ENCODE measurements around the gene TTLL8. TPM values are rescaled to one million over a fixed set of nuclear protein-coding genes. Genes with fewer than 3 reads are reported as not detected.

TTLL8 gene
- total RNA-seq, 3 donors from 2014 or later, result not detected

DNA sequence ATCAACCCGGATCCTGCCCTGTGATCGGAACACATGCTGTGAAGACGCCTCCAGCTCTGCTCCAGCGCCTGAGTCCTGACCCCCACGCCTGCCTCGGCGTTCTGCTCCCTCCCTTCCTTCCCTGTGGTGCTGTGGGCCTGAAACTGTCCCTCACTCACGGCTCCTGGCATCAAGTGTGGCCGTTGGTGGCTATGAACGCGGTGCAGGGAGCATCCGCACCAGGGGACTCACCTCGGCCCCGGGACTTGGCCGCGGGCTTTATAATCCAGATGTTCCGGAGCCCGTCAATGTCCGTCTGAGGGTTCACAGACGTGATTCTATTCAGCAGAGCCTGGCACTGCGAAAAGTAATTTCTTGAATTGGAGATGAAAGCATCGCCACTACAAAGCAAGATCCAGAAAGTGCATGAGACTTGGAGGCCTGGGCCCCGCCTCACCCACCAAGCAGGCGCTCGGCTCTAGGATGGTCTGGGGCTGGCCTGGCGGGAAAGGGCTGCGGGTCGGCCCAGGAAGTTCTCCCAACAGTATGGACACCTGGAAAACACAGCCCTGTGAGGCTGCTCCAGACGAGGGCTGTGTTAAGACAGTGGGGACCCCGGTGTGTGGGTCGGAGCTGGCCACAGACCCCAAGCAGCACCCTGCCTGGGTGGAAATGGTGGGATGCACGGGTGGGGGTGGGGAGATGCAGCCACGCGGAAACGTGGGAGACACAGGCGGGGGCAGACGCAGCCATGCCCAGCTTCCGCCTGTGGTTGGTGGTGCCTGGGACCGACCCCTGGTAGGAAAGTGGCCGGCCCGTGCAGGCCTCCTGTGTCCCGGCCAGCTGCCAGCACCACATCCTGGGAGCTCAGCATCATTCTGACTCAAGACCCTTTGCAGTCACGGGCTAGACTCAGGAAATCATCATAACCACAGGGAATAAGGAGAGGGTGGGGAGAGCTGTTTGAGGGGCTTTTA lies 23.7 kb downstream of the TTLL8 start:
- H3K36me3 ChIP-seq, result no peaks in the 10 kb centered on the region
- peaks cover 0 to 22% of the 10 kb centered on the region in 2 donors for H3K27me3 ChIP-seq
- intact Hi-C loops (cut with DNase I; ENCODE audit: low total_unique reads), result loop anchor here (5.0 kb wide), 1 partner anchor 107 kb away; no protein-coding TSS in a partner anchor

GRCh38 chr22:50032941-50033601 lies 25.0 kb downstream of the TTLL8 start:
- H3K27me3 ChIP-seq, result peaks cover 0 to 22% of the 10 kb centered on the region in 2 donors
- DNase-seq (ENCODE audit: low spot score in 2 of 2), result no peak
- no peak overlapping the region for H3K4me3 ChIP-seq
- H3K4me1 ChIP-seq, result no peaks in the 10 kb centered on the region
- H3K36me3 ChIP-seq, result no peaks in the 10 kb centered on the region
- intact Hi-C loops (cut with DNase I; ENCODE audit: low total_unique reads), result loop anchor here (5.0 kb wide), 1 partner anchor 106 kb away; no protein-coding TSS in a partner anchor
- no peak overlapping the region for H3K27ac ChIP-seq
- H3K9me3 ChIP-seq, result peaks cover 0 to under 1% of the 10 kb centered on the region in 2 donors
- TF ChIP-seq POLR2A (IDR thresholded peaks at IDR 0.05), result no peak
- TF ChIP-seq POLR2AphosphoS5 (IDR thresholded peaks at IDR 0.05), result no peak
- no peak for TF ChIP-seq CTCF (IDR thresholded peaks at IDR 0.05)

More for the DNA sequence above, 23.7 kb downstream of the TTLL8 start:
- no peak for DNase-seq (ENCODE audit: low spot score in 2 of 2)
- H3K4me3 ChIP-seq, result no peak overlapping the region
- no peak for TF ChIP-seq CTCF (IDR thresholded peaks at IDR 0.05)
- no peak for TF ChIP-seq POLR2A (IDR thresholded peaks at IDR 0.05)
- TF ChIP-seq POLR2AphosphoS5 (IDR thresholded peaks at IDR 0.05), result no peak
- H3K27ac ChIP-seq, result no peak overlapping the region
- H3K4me1 ChIP-seq, result no peaks in the 10 kb centered on the region
- peaks cover 4 to 14% of the 10 kb centered on the region in 2 donors for H3K9me3 ChIP-seq

GRCh38 chr22:50032109-50032871 lies 25.8 kb downstream of the TTLL8 start:
- DNase-seq (ENCODE audit: low spot score in 2 of 2), result no peak
- no peaks in the 10 kb centered on the region for H3K9me3 ChIP-seq
- no peak for TF ChIP-seq CTCF (IDR thresholded peaks at IDR 0.05)
- no peak for TF ChIP-seq POLR2AphosphoS5 (IDR thresholded peaks at IDR 0.05)
- no peak for TF ChIP-seq POLR2A (IDR thresholded peaks at IDR 0.05)
- H3K4me1 ChIP-seq, result peaks cover 0 to 4% of the 10 kb centered on the region in 2 donors
- no peak overlapping the region for H3K4me3 ChIP-seq
- no peaks in the 10 kb centered on the region for H3K36me3 ChIP-seq
- H3K27ac ChIP-seq, result no peak overlapping the region
- peaks cover 0 to 22% of the 10 kb centered on the region in 2 donors for H3K27me3 ChIP-seq
- intact Hi-C loops (cut with DNase I; ENCODE audit: low total_unique reads), result loop anchor here (5.0 kb wide), 1 partner anchor 105 kb away; no protein-coding TSS in a partner anchor

- intact Hi-C loops (cut with DNase I; ENCODE audit: low total_unique reads), result loop anchor here (5.0 kb wide), 1 partner anchor 104 kb away; no protein-coding TSS in a partner anchor
- no peaks in the 10 kb centered on the region for H3K36me3 ChIP-seq
- peaks cover 0 to 22% of the 10 kb centered on the region in 2 donors for H3K27me3 ChIP-seq
- no peak overlapping the region for H3K4me3 ChIP-seq
- H3K27ac ChIP-seq, result no peak overlapping the region
- TF ChIP-seq POLR2A (IDR thresholded peaks at IDR 0.05) (no peak), CTCF (IDR thresholded peaks at IDR 0.05) (no peak), POLR2AphosphoS5 (IDR thresholded peaks at IDR 0.05) (no peak)
- H3K9me3 ChIP-seq, result no peaks in the 10 kb centered on the region
- H3K4me1 ChIP-seq, result peaks cover 0 to 6% of the 10 kb centered on the region in 2 donors
- DNase-seq (ENCODE audit: low spot score in 2 of 2), result no peak
These were observed 26.7 kb downstream of the TTLL8 start for GRCh38 chr22:50031189-50032091.
